Panc1 (cell line): ENCODE results near the gene UPK3BL1. TPM values are rescaled to one million over a fixed set of nuclear protein-coding genes. Genes with fewer than 3 reads are reported as not detected.
"Not testable (repeated sequence)": the region's sequence is repeated elsewhere in the genome, so short reads cannot be mapped to it uniquely, and the experiment has no call there.

ENCODE experiments used
- ATAC-seq: fragments of 200-7000 bp; cut with Tn5 transposase; 2 replicates; pipeline ENCODE4 v1.9.1; 2020; ENCODE audit warnings: mild to moderate bottlenecking, moderate library complexity
- BruUV-seq: library from RNA; stranded (reverse); fragments of 400-500 nt; replicated peaks from 2 replicates; lab custom pipeline; 2021; lab: Mats Ljungman, UMichigan
- CTCF ChIA-PET: fragments of 300-600 bp; sonication (Branson Sonifier 250); formaldehyde crosslinking; loops from one replicate; lab custom pipeline; 2022; ENCODE audit warnings: antibody characterized with exemption; lab: Charles Lee
- POLR2A ChIA-PET: fragments of 300-600 bp; sonication (Branson Sonifier 250); formaldehyde crosslinking; loops from one replicate; lab custom pipeline; 2022; ENCODE audit warnings: antibody characterized with exemption; lab: Charles Lee
- DNase-seq: peaks from one replicate; pipeline ENCODE4 v3.0.0-alpha.2; 2010; ENCODE audit warnings: low read depth, low spot score
- H3K27ac ChIP-seq: 2 replicates; pipeline ENCODE4 v1.5.1; 2011; ENCODE audit warnings: mild to moderate bottlenecking, low read length, inconsistent platforms
- H3K27me3 ChIP-seq: fragments of 200-500 bp; sonication (Bioruptor generic); 2 replicates; pipeline ENCODE4 v1.6.0; 2014; ENCODE audit warnings: low read length, inconsistent platforms; ENCODE audit not compliant: control insufficient read depth, insufficient read depth
- H3K36me3 ChIP-seq: fragments of 200-500 bp; sonication (Bioruptor generic); 2 replicates; pipeline ENCODE4 v1.5.1; 2014; ENCODE audit warnings: inconsistent platforms, mild to moderate bottlenecking, low read length, moderate library complexity; ENCODE audit not compliant: control insufficient read depth, insufficient read depth
- H3K4me1 ChIP-seq: 2 replicates; pipeline ENCODE4 v1.5.1; 2011; ENCODE audit warnings: inconsistent platforms, mild to moderate bottlenecking, low read length, moderate library complexity; ENCODE audit not compliant: control insufficient read depth, insufficient read depth
- H3K4me3 ChIP-seq, 2 experiments: 2 replicates each; pipeline ENCODE4 v1.5.1; 2011 to 2012; ENCODE audit warnings: low read depth in 2 of 2, low read length in 2 of 2, mild to moderate bottlenecking in 2 of 2, inconsistent platforms in 1 of 2, moderate library complexity in 1 of 2
- H3K9me3 ChIP-seq: fragments of 200-500 bp; sonication (Bioruptor generic); 2 replicates; pipeline ENCODE4 v1.5.1; 2014; ENCODE audit warnings: low read depth, mild to moderate bottlenecking, inconsistent platforms, low read length, moderate library complexity; ENCODE audit not compliant: control insufficient read depth, insufficient read depth
- in situ Hi-C: cut with HindIII; loops from 2 replicates; pipeline ENCODE4 v1.10.0; 2016; ENCODE audit warnings: low sequenced_read_pairs, low pct_unique_long_range_greater_than_20kb
- intact Hi-C: fragments of 100-400 bp; cut with micrococcal nuclease; formaldehyde crosslinking; loops from one replicate; pipeline ENCODE4 v1.10.0; 2022; ENCODE audit not compliant: unreplicated experiment
- total RNA-seq: library from RNA; stranded (reverse); gene quantifications from one replicate; pipeline ENCODE4 v1.2.1, GENCODE V29; 2021; ENCODE audit not compliant: unreplicated experiment

UPK3BL1 gene
- total RNA-seq, 1 experiment from 2014 or later: 23.1 TPM

GRCh38 chr7:102613575-102614345, 28.8 kb downstream of the UPK3BL1 start:
- H3K36me3 ChIP-seq, H3K4me1 ChIP-seq, intact Hi-C loops, in situ Hi-C loops, BruUV-seq, CTCF ChIA-PET, DNase-seq, H3K4me3 ChIP-seq, H3K9me3 ChIP-seq, H3K27ac ChIP-seq, POLR2A ChIA-PET, ATAC-seq, H3K27me3 ChIP-seq: not testable (repeated sequence)

- in situ Hi-C loops, H3K4me3 ChIP-seq, intact Hi-C loops, H3K27me3 ChIP-seq, H3K4me1 ChIP-seq, BruUV-seq, H3K9me3 ChIP-seq, H3K27ac ChIP-seq, CTCF ChIA-PET, DNase-seq, H3K36me3 ChIP-seq, ATAC-seq, POLR2A ChIA-PET: not testable (repeated sequence)
These were observed 30.8 kb downstream of the UPK3BL1 start for GRCh38 chr7:102611675-102612325.

GRCh38 chr7:102611013-102611674, 31.4 kb downstream of the UPK3BL1 start:
- peak; percentile 66 for ATAC-seq
- POLR2A ChIA-PET, H3K9me3 ChIP-seq, H3K4me1 ChIP-seq, H3K27ac ChIP-seq, in situ Hi-C loops, DNase-seq, intact Hi-C loops, CTCF ChIA-PET, H3K27me3 ChIP-seq, H3K36me3 ChIP-seq, H3K4me3 ChIP-seq, BruUV-seq: not testable (repeated sequence)

- intact Hi-C loops, POLR2A ChIA-PET, BruUV-seq, CTCF ChIA-PET, H3K4me1 ChIP-seq, DNase-seq, H3K9me3 ChIP-seq, H3K27me3 ChIP-seq, H3K27ac ChIP-seq, H3K4me3 ChIP-seq, ATAC-seq, H3K36me3 ChIP-seq, in situ Hi-C loops: not testable (repeated sequence)
These were observed 32.1 kb downstream of the UPK3BL1 start for GRCh38 chr7:102610441-102610840.

GRCh38 chr7:102609734-102610133, 32.9 kb downstream of the UPK3BL1 start:
- H3K4me1 ChIP-seq, intact Hi-C loops, ATAC-seq, DNase-seq, in situ Hi-C loops, H3K9me3 ChIP-seq, H3K27ac ChIP-seq, POLR2A ChIA-PET, H3K4me3 ChIP-seq, H3K36me3 ChIP-seq, CTCF ChIA-PET, BruUV-seq, H3K27me3 ChIP-seq: not testable (repeated sequence)

GRCh38 chr7:102606848-102607247, 35.7 kb downstream of the UPK3BL1 start:
- BruUV-seq, H3K27me3 ChIP-seq, H3K4me3 ChIP-seq, intact Hi-C loops, POLR2A ChIA-PET, ATAC-seq, in situ Hi-C loops, H3K36me3 ChIP-seq, H3K9me3 ChIP-seq, DNase-seq, CTCF ChIA-PET, H3K27ac ChIP-seq, H3K4me1 ChIP-seq: not testable (repeated sequence)

- H3K9me3 ChIP-seq, H3K4me3 ChIP-seq, H3K4me1 ChIP-seq, DNase-seq, POLR2A ChIA-PET, H3K27me3 ChIP-seq, CTCF ChIA-PET, H3K36me3 ChIP-seq, intact Hi-C loops, H3K27ac ChIP-seq, BruUV-seq, in situ Hi-C loops: not testable (repeated sequence)
- ATAC-seq: peak; percentile 83
These were observed 38.0 kb downstream of the UPK3BL1 start for GRCh38 chr7:102604431-102605145.
